Measurements from ENCODE around the gene ADORA1.

GRCh38 chr1:203100516-203100869 is 27.0 kb upstream of the ADORA1 start:
- TF ChIP-seq EZH2 (IDR thresholded peaks at IDR 0.05) = no peak
- no peak for TF ChIP-seq POLR2AphosphoS5 (IDR thresholded peaks at IDR 0.05; ENCODE audit: borderline replicate concordance, low read depth, low read length)
